ENCODE results near the gene SLC38A1.
"Not testable (repeated sequence)": the region's sequence is repeated elsewhere in the genome, so short reads cannot be mapped to it uniquely, and the experiment has no call there.

Gene SLC38A1

DNA sequence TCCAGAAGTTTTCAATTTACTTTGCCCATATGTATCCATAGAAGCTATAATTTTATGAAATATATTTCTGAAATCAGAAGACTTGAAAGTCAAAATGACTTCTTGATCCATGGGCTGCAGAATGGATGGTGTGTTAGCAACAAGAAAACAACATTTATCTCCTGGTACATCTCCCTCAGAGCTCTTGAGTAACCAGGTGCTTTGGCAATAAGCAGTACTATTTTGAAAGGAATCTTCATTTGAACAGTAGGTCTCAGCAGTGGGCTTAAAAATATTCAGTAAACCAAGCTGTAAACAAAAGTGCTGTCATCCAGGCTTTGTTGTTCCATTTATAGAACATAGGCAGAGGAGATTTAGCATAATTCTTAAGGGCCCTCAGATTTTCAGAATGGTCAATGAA lies 100.4 kb downstream of the SLC38A1 start:
- no peak for DNase-seq

DNA sequence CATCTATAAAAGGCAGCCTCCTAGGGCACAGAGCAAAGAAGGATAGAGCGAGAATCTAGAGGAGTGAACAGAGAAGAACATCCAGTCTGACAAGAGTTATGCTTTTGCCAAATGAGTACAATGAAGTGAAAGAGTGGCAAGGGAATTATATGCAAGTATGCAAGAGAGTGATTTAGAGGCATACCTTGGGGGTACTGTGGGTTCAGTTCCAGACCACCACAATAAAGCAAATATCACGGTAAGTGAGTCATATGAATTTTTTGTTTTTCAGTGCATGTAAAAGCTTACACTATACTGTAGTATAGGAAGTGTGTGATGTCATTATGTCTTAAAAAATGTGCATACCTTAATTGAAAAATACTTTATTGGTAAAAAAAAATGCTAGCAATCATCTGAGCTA lies 101.4 kb downstream of the SLC38A1 start:
- no peak for DNase-seq

DNA sequence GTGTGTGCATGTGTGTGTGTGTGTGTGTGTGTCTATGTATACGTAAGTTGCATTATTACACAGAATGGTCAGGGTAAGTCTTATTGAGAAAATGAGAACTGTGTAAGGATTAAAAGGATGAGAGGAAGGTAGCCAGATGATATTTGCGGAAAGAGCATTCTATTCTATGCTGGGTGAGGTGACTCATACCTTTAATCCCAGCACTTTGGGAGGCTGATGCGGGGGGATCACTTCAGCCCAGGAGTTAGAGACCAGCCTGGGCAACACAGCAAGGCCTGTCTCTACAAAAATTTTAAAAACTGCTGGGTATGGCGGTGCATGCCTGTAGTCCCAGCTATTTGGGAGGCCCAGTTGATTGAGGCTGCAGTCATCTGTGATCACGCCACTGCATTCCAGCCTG lies 103.7 kb downstream of the SLC38A1 start:
- DNase-seq = no peak

DNA sequence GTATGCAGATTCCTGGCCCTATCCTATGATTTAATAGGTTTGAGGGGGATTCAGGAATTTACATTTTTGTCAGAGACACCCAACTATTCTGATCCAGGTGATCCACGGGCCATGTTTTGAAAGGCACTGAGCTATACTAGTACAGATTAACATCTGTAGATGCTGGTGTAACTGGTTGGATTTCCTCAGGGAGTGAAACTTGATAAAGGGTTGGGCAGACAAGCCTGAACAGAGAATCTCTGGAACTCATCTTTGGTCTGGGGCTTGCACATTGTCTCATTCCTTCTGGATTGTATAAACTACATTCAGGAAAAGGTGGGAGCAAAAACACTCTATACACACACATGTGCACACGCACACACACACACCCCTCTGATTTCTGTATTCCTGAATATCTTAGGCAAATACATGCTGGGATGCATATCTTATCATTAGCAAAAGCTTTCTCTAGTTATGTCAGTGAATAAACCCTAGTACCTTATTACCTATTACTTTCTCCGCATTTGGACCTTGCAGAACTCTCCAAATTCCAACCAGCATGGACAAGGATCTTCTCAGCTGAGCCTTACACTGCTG lies 104.6 kb downstream of the SLC38A1 start:
- DNase-seq = no peak

DNA sequence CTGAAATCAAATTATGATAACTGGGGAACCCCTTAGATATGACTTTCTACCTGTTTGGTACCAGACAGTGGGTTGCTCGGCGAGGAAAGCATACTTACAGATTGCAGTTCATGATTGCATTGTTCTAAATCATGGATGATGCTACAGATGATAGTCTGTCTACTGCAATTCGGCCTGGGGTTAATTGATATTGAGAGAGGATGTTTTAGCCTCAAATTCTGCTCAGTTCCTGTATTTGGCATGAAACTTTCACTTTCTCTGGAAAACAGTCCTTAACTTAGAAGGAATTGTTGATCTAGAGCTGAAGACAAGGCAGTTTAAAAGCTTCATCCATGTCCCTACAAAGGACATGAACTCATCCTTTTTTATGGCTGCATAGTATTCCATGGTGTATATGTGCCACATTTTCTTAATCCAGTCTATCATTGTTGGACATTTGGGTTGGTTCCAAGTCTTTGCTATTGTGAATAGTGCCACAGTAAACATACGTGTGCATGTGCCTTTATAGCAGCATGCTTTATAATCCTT lies 106.2 kb downstream of the SLC38A1 start:
- not testable (repeated sequence) for DNase-seq

DNA sequence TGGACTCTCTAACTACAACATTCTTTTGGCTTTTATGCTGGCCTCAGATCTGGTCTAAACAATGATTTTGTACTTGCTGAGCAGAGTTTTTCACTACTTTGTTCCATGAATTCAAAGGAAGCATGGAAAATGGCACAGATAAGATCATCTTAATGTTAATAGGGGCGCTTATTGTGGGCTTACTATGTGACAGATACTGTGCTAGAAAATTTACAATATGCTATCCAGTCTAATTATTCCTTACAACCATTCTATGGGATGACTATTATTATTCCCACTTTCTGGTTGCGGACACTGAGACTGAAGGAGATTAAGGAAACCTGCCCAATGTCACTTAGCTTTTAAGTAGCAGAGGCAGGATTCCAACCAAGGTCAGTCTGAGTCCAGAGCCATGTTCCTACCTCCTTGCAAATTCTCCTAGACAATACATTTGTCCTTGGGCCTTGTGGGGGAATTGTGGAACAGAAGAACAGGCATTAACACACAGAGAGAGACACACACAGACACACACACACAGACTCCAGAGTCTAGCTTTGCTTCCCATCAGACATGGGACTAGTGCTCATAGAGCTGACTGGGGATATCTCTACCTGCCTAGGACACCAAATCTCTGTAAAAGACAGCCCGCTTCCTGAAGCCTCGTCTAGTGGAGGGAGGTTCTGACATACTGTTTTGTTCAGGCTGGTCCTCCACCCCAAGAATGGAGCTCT lies 107.7 kb downstream of the SLC38A1 start:
- DNase-seq = no peak

DNA sequence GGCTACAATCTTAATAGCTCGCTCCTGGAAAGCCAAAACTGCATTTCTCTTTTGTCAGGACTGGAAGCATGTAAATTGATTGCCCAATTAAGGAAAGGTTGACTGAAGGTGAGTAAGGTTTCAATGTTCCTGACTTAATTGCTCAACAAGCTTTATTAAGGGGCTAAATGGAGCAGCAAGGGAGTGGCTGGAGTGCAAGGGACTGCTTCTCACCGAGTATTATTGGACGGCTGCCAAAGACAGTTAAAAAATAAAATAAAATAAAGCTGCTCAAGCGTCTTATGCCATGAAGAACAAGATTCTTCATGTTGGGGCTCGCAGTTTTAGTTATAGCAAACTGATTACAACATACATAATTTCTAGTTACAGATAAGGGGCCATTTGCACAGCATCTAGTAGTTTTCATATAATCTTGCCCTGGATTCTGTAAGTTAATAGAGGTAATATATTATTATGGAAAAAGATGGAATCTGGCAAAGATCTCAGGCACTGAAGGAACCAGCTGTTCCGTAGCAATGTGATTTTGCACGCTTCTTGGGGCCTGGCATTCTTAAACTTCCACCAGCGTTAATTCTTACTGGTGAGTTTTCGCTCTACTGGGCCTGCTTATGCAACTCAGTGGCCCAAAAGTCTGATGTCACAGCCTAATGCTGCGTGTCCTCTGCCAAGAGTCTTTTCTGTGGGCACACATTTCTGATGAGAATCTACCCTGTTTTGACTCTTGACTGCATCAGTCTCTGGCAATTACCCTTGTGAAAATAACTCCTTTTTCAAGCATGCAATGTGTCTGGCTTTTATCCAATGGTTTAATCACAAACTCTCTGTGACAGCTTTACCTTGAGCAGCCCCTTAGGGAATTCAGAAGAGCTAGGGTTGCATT lies 108.5 kb downstream of the SLC38A1 start:
- peak in 1 of 58 donors; percentile 21 for DNase-seq

DNA sequence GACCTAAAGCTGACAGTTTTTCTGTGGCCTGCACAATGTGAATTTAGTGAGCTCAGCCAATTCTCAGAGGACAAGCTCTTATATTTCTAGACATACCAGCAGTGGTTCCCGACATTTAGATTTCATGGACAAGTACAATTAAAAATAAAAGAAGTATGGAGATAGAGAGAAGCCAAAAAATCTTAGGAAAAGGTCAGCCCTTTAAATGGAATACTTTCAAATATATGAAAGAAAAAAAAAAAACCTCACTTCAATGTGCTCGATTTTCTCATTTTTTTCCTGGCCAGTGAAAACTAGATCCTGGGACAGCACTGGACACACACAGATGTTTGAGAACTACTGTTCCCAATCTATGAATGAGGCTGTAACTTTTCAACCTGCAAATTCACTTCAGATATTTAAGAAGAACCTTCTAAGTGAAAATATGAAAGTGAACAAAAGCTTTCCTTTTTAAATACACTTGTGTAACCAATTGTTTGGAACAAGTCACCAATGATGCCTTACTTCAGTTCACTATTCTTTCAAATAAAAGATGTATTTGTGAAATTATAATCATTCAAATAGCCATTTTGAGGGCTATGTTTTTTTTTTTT lies 109.4 kb downstream of the SLC38A1 start:
- DNase-seq = no peak

DNA sequence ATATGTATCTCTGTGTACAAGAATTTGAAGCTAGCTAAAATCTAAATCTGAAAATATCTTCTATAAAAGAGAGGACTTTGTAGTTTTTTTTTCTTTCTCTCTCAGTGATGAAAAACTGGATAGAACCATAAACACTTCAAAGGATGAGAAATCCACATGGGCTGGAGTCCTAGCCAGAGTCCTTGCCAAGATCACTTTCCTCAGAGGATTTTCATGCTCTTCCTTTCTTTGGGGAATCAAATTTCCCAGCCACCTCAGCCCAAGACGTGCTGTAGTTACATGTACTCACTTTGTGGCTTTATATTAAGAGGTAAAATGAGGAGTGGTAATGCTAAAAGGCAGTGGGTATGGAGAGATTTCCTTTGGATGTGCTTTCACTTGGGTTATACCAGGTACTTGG lies 110.3 kb downstream of the SLC38A1 start:
- no peak for DNase-seq

DNA sequence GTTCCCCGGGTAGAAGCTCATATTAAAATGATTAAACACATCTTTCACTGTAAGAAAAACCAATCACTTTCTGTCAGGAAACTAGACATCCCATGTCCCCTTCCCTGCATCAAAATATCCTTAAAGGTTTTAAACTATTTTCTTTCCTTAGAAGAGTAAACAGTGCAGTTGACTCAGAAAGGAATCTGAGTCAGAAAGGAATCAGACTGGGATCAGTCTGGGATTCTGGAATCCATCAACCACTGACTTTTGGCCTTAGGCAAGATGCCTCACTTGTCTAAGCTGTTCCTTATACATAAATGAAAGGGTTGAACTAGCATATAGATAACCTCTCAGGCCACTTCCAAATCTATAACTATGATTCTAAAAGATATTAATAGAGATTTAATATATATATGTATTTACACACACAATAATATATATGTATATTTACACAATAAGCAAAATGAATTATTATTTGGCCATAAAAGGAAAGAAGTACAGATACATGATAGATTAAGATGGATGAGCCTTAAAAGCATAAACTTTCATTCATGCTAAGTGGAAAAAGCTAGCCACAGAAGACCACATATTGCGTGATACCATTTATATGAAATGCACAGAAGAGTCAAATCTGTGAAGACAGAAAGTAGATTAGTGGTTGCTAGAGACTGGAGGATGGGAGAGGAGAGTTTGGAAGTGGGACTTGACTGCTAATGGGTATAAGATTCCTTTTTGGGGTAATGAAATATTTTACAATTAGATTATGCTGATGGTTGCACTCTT lies 114.4 kb downstream of the SLC38A1 start:
- no peak for DNase-seq

DNA sequence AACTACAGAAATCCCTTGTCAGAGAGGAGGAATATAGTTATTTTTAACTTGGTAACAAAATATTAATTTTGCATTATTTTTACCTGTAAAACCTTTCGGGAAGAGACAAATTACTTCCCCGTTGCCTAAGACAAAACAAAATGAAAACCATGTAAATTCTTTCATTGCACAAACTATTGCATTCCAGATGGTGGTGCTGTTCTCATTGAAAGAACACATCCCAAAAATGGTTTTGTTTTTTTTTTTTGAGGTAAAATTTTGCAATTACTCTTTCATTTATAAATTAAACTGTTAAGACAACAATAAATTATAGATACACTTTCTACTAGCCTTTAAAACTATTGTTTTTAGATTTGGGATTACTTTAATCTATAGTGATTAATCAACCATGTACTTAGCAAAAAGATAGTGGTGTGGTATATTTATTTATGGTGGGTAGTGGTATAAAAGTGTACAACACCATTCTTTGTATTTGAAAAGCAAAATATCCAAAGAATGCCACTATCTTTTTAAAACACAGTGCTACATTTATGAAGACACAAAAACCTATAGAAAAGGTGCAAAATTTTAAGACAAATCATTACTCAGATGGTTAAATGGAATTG lies 115.5 kb downstream of the SLC38A1 start:
- DNase-seq = peak in 1 of 58 donors; percentile 12

DNA sequence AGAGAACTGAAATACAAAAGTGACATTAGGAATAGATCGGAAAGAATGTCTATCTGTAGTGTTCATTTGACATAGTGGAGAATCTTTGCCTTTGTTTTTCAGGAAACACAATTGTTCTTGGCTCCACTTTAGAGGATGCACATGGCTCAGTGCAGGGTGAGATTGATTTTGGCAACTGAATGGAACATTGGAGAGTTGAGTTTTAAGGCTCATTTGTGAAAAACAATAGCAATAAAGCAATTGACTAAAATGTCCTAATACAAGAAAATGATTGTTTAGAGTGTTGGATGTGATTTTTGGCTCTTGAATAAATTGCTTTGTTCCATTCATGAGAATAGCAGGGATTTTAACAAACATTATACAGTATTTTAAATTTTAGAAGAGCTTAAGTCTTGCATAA lies 116.4 kb downstream of the SLC38A1 start:
- peak in 11 of 58 donors; percentile 0 to 41 (median 11) for DNase-seq

DNA sequence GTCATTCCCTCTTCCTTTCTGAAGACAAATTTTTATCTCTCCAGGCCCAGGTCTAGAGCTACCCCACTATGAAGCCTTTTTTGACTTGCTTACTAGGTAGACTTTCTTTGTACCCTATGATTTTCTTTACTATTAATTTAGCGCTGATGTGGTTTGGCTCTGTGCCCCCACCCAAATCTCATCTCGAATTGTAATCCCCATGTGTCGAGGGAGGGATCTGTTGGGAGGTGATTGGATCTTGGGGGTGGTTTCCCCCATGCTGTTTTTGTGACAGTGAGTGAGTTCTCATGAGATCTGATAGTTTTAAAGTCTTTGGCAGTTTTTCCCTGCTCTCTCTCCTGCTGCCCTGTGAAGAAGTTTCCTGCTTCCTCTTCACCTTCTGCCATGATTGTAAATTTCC lies 118.1 kb downstream of the SLC38A1 start:
- DNase-seq = no peak

DNA sequence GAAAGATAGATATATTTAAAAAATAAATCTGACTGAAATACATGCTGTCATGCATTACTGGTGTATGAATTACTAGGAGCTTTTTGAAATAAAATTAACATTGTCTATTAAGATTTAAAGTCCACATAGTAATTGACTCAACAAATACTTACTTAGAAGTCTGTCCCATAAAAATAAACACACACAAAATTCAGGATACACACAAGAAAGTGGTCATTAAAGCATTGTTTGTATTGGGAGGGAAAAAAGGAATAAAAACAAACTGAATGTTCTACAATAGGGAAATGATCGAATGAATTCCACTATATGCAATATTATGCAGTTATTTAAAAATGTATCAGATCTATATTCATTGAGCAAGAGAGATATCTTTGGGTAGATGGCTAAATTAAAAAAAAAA lies 118.9 kb downstream of the SLC38A1 start:
- DNase-seq = no peak

DNA sequence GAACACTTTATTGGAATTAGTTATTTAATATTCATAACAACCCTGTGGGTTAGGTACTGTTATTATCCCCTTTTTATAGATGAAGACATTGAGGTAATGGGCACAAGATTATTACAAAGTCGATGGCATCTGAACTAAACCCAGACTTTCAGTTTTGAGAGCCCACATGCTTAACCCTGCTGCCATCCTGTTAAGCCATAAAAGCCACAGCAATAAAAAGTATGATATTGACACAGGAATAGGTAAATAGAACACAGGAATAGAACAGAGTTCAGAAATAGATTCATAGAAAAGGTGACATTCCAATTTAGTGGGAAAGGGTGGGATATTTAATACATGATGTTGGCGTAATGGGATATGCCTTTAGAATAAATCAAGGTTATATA lies 119.8 kb downstream of the SLC38A1 start:
- no peak for DNase-seq

DNA sequence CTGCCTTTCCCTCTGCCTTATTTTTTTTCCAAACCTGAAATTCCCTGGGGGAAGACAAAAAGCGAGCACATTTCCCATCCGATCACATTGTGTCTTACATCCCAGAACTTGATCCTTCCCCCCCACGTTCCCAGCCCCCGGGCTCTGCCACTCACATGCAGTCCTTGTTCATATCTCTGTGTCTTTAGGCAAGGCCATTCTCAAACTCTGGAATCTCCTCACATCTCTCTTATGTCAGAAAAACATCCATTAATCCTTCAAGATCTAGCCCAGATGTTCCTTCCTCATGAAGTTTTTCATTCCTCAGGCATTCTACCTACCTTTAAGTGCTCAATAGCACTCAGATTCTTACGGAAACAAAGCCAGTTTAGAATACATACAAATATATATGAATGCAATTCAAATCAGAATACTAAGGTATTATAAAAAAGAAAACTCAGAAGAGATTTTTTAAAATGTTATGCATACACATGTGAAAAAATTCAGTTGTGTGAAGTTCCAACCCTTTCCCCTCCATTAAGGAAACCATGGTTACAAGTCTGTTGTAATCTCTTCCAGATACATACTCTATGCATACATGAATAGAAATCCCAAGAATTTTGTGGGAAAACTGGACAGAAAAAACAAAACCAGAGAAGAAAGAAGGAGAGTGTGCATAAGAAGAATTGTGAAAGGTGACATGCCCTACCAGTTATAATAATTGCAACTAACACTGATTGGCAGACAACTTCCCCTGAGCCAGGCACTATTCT lies 120.3 kb downstream of the SLC38A1 start:
- no peak for DNase-seq

DNA sequence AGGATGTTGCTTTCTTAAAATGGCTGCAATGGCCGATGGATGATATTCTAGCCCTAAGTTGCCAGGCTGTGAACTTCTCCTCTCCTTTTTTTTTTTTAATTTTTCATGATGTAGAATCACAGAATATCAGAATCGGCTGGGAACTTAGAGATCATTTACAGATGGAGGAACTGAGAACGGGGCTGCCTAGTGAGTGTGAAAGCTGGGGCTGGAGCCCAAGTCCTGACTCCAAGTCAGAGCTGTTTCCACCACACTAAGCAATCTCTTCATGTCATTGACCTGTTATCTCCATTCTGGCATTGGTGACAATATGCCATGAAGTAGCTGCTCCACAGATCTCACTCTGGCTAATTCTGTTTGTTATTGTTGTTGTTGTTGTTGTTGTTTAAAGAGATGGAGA lies 121.7 kb downstream of the SLC38A1 start:
- no peak for DNase-seq

DNA sequence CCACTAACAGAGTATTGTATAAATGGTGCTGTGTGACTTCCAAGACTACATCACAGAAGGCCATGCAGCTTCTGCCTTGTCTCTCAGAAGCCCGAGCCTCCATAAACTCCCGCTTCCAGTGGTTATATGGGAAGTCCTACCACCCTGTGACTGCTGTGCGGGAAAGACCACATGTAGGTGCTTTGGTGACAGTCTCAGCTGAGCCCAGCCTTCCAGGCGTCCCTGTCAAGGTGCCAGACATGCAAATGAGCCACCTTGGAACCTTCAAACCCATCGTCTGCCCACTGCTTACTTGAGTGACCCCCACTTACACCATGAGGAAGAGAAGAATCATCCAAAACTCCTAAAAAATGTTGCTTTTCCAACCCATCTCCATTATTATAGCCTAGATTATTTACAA lies 123.0 kb downstream of the SLC38A1 start:
- no peak for DNase-seq

DNA sequence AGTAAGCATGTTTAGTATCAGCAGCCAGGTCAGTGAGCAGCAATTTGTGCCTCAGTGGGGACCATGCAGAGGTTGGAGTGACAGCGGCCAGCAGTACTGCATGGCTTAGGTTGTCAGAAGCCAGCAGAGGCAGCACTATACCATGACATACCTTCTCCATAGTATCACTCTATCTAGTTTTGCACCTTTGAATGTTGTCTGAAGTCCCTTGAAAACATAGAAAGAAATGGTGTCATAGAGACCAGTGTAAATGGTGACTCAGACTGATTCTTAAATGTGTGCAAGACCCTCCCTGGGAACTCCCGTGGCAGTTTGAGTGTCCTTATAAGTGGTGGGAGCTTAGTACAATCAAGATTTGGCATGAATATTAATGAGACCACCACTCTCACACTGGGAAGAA lies 124.4 kb downstream of the SLC38A1 start:
- DNase-seq = no peak

DNA sequence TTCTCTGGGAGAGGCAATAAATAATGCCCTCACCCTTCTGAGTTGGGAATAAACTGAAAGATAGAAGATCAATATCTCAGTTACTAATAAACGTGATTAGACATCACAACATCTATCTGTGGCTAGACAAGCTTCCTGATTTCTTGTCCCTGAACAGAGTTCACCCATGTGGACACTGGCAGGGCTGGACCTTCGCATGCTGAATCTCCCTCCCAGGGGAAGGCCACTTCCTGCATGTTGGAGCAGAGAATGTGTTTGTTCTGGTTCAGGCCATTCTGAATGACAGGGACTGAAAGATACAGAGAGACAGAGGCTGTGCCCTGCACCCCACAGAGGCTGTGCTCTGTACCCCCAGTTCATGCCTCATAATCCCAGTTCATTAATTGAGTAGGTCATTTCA lies 132.6 kb downstream of the SLC38A1 start:
- DNase-seq = no peak

Measured in anterior cingulate cortex (tissue), 58 donors.